K562 (cell line): ENCODE results near the gene MAB21L3. TPM values are rescaled to one million over a fixed set of nuclear protein-coding genes. Genes with fewer than 3 reads are reported as not detected.

ENCODE experiments used
- ATAC-seq: fragments of 200-7000 bp; cut with Tn5 transposase; 3 replicates; pipeline ENCODE4 v1.9.1; 2020; ENCODE audit warnings: moderate library complexity
- BruUV-seq: library from RNA; stranded (reverse); fragments of 400-500 nt; replicated peaks from 2 replicates; lab custom pipeline; 2021; lab: Mats Ljungman, UMichigan
- CTCF ChIA-PET: fragments of 300-600 bp; formaldehyde crosslinking; extraction: SDS; loops from one replicate; lab custom pipeline; 2021; ENCODE audit warnings: low intra/inter-chr PET ratio; lab: Yijun Ruan, JAX
- POLR2A ChIA-PET: fragments of 300-600, 350-650 bp; sonication (Branson Sonifier 250); formaldehyde crosslinking; extraction: SDS; loops from one replicate; lab custom pipeline; 2021; ENCODE audit warnings: antibody characterized with exemption, inconsistent platforms; lab: Yijun Ruan, JAX
- DNase-seq, 4 experiments: peaks; one replicate each; pipeline versions ENCODE4 v3.0.0 to v3.0.0-alpha.2; 2011 to 2018; ENCODE audit warnings: low spot score in 3 of 4, mixed read lengths in 3 of 4; ENCODE audit errors: extremely low read depth in 1 of 4
- FAIRE-seq: peaks from 2 replicates; lab custom pipeline; 2011; peaks lifted over from hg19 to GRCh38; lab: Jason Lieb, UNC
- H2AFZ ChIP-seq: 2 replicates; pipeline ENCODE4 v1.6.0; 2011; ENCODE audit warnings: low read depth, low read length, control low read depth, inconsistent platforms
- H3K27ac ChIP-seq: fragments of 200-600 bp; 3 replicates; pipeline ENCODE4 v1.8.0; 2011; ENCODE audit warnings: low read depth, mild to moderate bottlenecking, control low read depth, inconsistent platforms, low read length, moderate library complexity, mixed read lengths; ENCODE audit errors: extremely low read depth
- H3K27me3 ChIP-seq, 2 experiments: fragments of 300-600 bp in 1 of 2; 2 replicates in 1 of 2; 3 replicates in 1 of 2; pipeline versions ENCODE4 v1.6.0 to v1.8.0; 2011; ENCODE audit warnings: inconsistent platforms in 2 of 2, low read length in 2 of 2, mild to moderate bottlenecking in 1 of 2, mixed read lengths in 1 of 2, moderate library complexity in 1 of 2; ENCODE audit not compliant: control insufficient read depth in 2 of 2, insufficient read depth in 2 of 2
- H3K36me3 ChIP-seq: fragments of 300-600 bp; 3 replicates; pipeline ENCODE4 v1.8.0; 2011; ENCODE audit warnings: mild to moderate bottlenecking, low read length, inconsistent platforms; ENCODE audit not compliant: control insufficient read depth, insufficient read depth
- H3K4me1 ChIP-seq, 2 experiments: fragments of 200-600 bp in 1 of 2; replicated peaks in 1 of 2; 2 replicates in 1 of 2; 3 replicates in 1 of 2; pipeline versions ENCODE4 v1.5.1 to v1.8.0; 2011; ENCODE audit warnings: inconsistent platforms in 2 of 2, low read length in 2 of 2, mild to moderate bottlenecking in 1 of 2, mixed read lengths in 1 of 2, moderate library complexity in 1 of 2; ENCODE audit not compliant: control insufficient read depth in 2 of 2, insufficient read depth in 2 of 2
- H3K4me2 ChIP-seq: 2 replicates; pipeline ENCODE4 v1.6.1; 2011; ENCODE audit warnings: low read length, control low read depth, inconsistent platforms, mixed read lengths; ENCODE audit not compliant: insufficient read depth
- H3K4me3 ChIP-seq: fragments of 200-600 bp; sonication (generic), shearing (Covaris generic); 2 replicates; pipeline ENCODE4 v1.5.1; 2016; ENCODE audit warnings: control low read depth, inconsistent platforms
- H3K79me2 ChIP-seq: fragments of 200-600 bp; 3 replicates; pipeline ENCODE4 v1.8.0; 2011; ENCODE audit warnings: low read length, inconsistent platforms; ENCODE audit not compliant: control insufficient read depth, insufficient read depth
- H3K9ac ChIP-seq, 2 experiments: 2 replicates each; pipeline versions ENCODE4 v1.6.0 to v1.6.1; 2011; ENCODE audit warnings: low read depth in 2 of 2, low read length in 2 of 2, control low read depth in 1 of 2, inconsistent platforms in 1 of 2, mild to moderate bottlenecking in 1 of 2, mixed read lengths in 1 of 2; ENCODE audit not compliant: insufficient read depth in 1 of 2
- H3K9me1 ChIP-seq: one replicate; pipeline ENCODE4 v1.6.0; 2011; ENCODE audit warnings: inconsistent platforms, mild to moderate bottlenecking, low read length, moderate library complexity; ENCODE audit not compliant: control insufficient read depth, insufficient read depth
- H3K9me3 ChIP-seq: replicated peaks from 2 replicates; pipeline ENCODE4 v1.5.1; 2011; ENCODE audit warnings: low read depth, low read length, inconsistent platforms; ENCODE audit not compliant: control insufficient read depth, insufficient read depth
- H4K20me1 ChIP-seq: replicated peaks from 2 replicates; pipeline ENCODE4 v1.6.1; 2011; ENCODE audit warnings: low read length, inconsistent platforms, mixed read lengths; ENCODE audit not compliant: control insufficient read depth, insufficient read depth
- CBX1 ChIP-seq: sonication (generic); IDR thresholded peaks from 2 replicates; pipeline ENCODE4 v1.6.1; 2016; ENCODE audit warnings: antibody characterized with exemption, low read depth, mild to moderate bottlenecking
- CCAR2 ChIP-seq: fragments of 200-400 bp; formaldehyde crosslinking; IDR thresholded peaks from 2 replicates; pipeline ENCODE4 v1.6.1; 2017; ENCODE audit warnings: mild to moderate bottlenecking, low read depth, low read length
- CHD4 ChIP-seq: fragments of 200-600 bp; sonication (generic); IDR thresholded peaks from 3 replicates; pipeline ENCODE4 v1.6.1; 2012; ENCODE audit warnings: low read depth, mild to moderate bottlenecking, mixed read lengths, low read length, inconsistent platforms; ENCODE audit not compliant: insufficient read depth, insufficient replicate concordance, poor library complexity, severe bottlenecking
- CSDE1 ChIP-seq, 2 experiments: fragments of 450-650 bp; IDR thresholded peaks; 2 replicates each; pipeline ENCODE4 v1.6.1; 2016; ENCODE audit warnings: mild to moderate bottlenecking in 1 of 2
- KLF13 ChIP-seq: fragments of 450-650 bp; IDR thresholded peaks from 2 replicates; pipeline ENCODE4 v1.6.1; 2016; ENCODE audit warnings: missing genetic modification characterization, low read depth, mild to moderate bottlenecking, missing compliant biosample characterization, moderate library complexity, borderline replicate concordance
- SIRT6 ChIP-seq: IDR thresholded peaks from one replicate; pipeline ENCODE4 v1.6.1; 2012; ENCODE audit warnings: low read depth, mild to moderate bottlenecking, control low read depth, inconsistent platforms, low read length, moderate library complexity
- ZKSCAN1 ChIP-seq: fragments of 150-350 bp; IDR thresholded peaks from 2 replicates; pipeline ENCODE4 v1.6.1; 2016; ENCODE audit warnings: low read depth, low read length
- ZKSCAN8 ChIP-seq: fragments of 200-800 bp; sonication (Bioruptor generic); IDR thresholded peaks from 2 replicates; pipeline ENCODE4 v1.6.1; 2016; ENCODE audit warnings: missing genetic modification characterization, missing compliant biosample characterization
- ZNF584 ChIP-seq: fragments of 200-800 bp; sonication (Bioruptor generic); IDR thresholded peaks from 2 replicates; pipeline ENCODE4 v1.6.1; 2016; ENCODE audit warnings: low read depth, mild to moderate bottlenecking, missing genetic modification characterization, missing compliant biosample characterization
- WGBS: fragments of 100-300 bp; shearing (Covaris generic); methylation state at CpG from one replicate; pipeline ENCODE4 v1.1.6; 2016; ENCODE audit warnings: low coverage, mixed read lengths; ENCODE audit not compliant: insufficient coverage; ENCODE audit errors: missing lambda C conversion rate; 5-methylcytosine and 5-hydroxymethylcytosine counted together
- in situ Hi-C: fragments of 300-500 bp; cut with MboI; formaldehyde crosslinking; loops from 4 replicates; pipeline ENCODE4 v1.15.0; 2018; ENCODE audit warnings: inconsistent platforms, mixed read lengths
- intact Hi-C: fragments of 100-400 bp; cut with micrococcal nuclease; formaldehyde crosslinking; loops from 2 replicates; pipeline ENCODE4 v1.14.2; 2022
- polyA plus RNA-seq, 8 experiments: library from polyadenylated mRNA; depleted of rRNA in 4 of 8; stranded (reverse) in 5 of 8; unstranded in 3 of 8; fragments of >200 nt; fragmentation: Nextera tagmentation in 2 of 8; fragmentation: Illumina TruSeq in 1 of 8; extraction: Ambion mirVana in 2 of 8; extraction: Trizol in 1 of 8; gene quantifications; 2 replicates each; pipeline versions ENCODE4 v1.2.1 to v1.2.3, GENCODE V29; 2011 to 2014; ENCODE audit warnings: inconsistent platforms in 1 of 8, missing spikeins in 1 of 8
- total RNA-seq, 7 experiments: library from RNA; depleted of rRNA in 6 of 7; stranded (reverse); fragments of >200 nt in 6 of 7; fragmentation: Illumina TruSeq in 2 of 7; extraction: Trizol in 2 of 7; gene quantifications; 2 replicates each; pipeline versions ENCODE4 v1.2.1 to v1.2.3, GENCODE V29; 2011 to 2021; ENCODE audit warnings: low replicate concordance in 1 of 7
- TF ChIP-seq, protein P1 (sequence below): fragments of 450-650 bp; conservative IDR thresholded peaks from 2 replicates; pipeline ENCODE4 v1.6.1; 2016; ENCODE audit warnings: missing genetic modification characterization, low read depth, mild to moderate bottlenecking, control low read depth, missing compliant biosample characterization
- TF ChIP-seq, protein P2 (sequence below): fragments of 250-450 bp; sonication (Bioruptor Pico); IDR thresholded peaks from 2 replicates; pipeline ENCODE4 v1.5.0; 2020; ENCODE audit warnings: mild to moderate bottlenecking, borderline replicate concordance
- TF ChIP-seq, protein P3 (sequence below): fragments of 450-650 bp; IDR thresholded peaks from 2 replicates; pipeline ENCODE4 v1.6.1; 2018; ENCODE audit not compliant: partially characterized antibody
- TF ChIP-seq, protein P4 (sequence below): sonication (generic); formaldehyde crosslinking; IDR thresholded peaks from 2 replicates; pipeline ENCODE4 v1.8.0; 2022; ENCODE audit warnings: mild to moderate bottlenecking, missing genetic modification reagents

The MAB21L3 gene
- total and polyA plus RNA-seq, 9 of the 15 experiments (the other 6 are each of a cell fraction or from before 2014, with no cell fraction given): not detected

DNA sequence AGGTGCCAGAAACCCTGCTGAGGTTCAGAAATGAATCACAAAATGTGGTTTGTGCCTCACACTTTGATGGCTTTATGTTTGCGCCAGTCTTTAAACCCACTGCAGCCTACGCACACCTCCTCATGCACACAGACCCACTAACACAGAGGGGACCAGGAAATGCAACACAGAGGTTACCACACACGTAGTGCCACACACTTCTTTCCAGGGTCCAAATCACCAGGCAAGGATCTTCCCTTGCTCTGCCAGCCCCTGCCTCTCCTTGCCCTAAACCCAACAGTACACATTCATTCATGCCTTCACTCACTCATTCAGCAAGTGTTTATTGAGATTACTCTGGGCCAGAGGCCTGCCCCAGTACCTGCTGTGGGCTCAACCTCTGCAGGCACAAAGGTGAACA, 17.5 kb downstream of the MAB21L3 start (continued):
- TF ChIP-seq, protein P1, sequence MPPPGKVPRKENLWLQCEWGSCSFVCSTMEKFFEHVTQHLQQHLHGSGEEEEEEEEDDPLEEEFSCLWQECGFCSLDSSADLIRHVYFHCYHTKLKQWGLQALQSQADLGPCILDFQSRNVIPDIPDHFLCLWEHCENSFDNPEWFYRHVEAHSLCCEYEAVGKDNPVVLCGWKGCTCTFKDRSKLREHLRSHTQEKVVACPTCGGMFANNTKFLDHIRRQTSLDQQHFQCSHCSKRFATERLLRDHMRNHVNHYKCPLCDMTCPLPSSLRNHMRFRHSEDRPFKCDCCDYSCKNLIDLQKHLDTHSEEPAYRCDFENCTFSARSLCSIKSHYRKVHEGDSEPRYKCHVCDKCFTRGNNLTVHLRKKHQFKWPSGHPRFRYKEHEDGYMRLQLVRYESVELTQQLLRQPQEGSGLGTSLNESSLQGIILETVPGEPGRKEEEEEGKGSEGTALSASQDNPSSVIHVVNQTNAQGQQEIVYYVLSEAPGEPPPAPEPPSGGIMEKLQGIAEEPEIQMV: no peak
- TF ChIP-seq CSDE1 (IDR thresholded peaks at IDR 0.05) (no peak), ZNF584 (CRISPR knock-in tag) (no peak), ZKSCAN8 (CRISPR knock-in tag) (no peak)
- TF ChIP-seq, protein P2, sequence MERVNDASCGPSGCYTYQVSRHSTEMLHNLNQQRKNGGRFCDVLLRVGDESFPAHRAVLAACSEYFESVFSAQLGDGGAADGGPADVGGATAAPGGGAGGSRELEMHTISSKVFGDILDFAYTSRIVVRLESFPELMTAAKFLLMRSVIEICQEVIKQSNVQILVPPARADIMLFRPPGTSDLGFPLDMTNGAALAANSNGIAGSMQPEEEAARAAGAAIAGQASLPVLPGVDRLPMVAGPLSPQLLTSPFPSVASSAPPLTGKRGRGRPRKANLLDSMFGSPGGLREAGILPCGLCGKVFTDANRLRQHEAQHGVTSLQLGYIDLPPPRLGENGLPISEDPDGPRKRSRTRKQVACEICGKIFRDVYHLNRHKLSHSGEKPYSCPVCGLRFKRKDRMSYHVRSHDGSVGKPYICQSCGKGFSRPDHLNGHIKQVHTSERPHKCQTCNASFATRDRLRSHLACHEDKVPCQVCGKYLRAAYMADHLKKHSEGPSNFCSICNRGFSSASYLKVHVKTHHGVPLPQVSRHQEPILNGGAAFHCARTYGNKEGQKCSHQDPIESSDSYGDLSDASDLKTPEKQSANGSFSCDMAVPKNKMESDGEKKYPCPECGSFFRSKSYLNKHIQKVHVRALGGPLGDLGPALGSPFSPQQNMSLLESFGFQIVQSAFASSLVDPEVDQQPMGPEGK (CRISPR knock-in tag): no peak
- TF ChIP-seq, all 486 proteins: peak for 0

DNA sequence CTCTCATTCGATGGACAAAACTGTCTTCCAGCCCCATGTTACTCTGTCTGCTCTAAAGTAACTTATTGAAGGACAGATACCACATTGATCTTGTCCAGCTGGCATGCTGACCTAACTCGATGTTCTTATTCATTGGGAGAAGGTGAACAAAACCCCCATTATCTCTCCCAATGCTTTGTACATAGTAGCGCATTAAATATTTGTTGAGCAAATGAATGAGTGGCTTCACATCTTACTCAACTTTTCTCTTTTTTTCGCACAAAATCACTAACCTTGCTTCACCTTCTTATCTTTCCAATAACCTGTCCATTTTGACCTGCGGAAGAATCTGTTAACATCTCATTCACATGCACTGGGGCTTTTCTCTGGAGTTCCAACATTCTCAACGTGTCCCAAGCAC, 18.3 kb downstream of the MAB21L3 start:
- CTCF ChIA-PET: no interaction called here
- ATAC-seq (no peak), FAIRE-seq (no peak), DNase-seq (no peak)
- 2% methylated on average over 6 of the region's 6 CpGs for WGBS
- H3K9me3 ChIP-seq: no peaks in the 10 kb centered on the region
- no peak overlapping the region for H2AFZ ChIP-seq
- intact Hi-C loops: no loop called here
- POLR2A ChIA-PET: no interaction called here
- no peaks in the 10 kb centered on the region for H4K20me1 ChIP-seq
- H3K4me2 ChIP-seq: no peak overlapping the region
- H3K4me1 ChIP-seq: peaks cover 6 to 8% of the 10 kb centered on the region in 2 experiments; a peak in 3 of 5 replicates
- H3K27ac ChIP-seq: no peak overlapping the region
- no peaks in the 10 kb centered on the region for H3K36me3 ChIP-seq
- H3K27me3 ChIP-seq: peaks cover 13 to 30% of the 10 kb centered on the region in 2 experiments; a peak in 4 of 5 replicates
- H3K9ac ChIP-seq: no peak overlapping the region
- no peak overlapping the region for H3K4me3 ChIP-seq
- BruUV-seq: no TSS peak
- no peaks in the 10 kb centered on the region for H3K79me2 ChIP-seq
- in situ Hi-C loops: no loop called here
- H3K9me1 ChIP-seq: peaks cover 2% of the 10 kb centered on the region
- no peak for TF ChIP-seq ZKSCAN1
- no peak for TF ChIP-seq CBX1
- TF ChIP-seq, protein P3, sequence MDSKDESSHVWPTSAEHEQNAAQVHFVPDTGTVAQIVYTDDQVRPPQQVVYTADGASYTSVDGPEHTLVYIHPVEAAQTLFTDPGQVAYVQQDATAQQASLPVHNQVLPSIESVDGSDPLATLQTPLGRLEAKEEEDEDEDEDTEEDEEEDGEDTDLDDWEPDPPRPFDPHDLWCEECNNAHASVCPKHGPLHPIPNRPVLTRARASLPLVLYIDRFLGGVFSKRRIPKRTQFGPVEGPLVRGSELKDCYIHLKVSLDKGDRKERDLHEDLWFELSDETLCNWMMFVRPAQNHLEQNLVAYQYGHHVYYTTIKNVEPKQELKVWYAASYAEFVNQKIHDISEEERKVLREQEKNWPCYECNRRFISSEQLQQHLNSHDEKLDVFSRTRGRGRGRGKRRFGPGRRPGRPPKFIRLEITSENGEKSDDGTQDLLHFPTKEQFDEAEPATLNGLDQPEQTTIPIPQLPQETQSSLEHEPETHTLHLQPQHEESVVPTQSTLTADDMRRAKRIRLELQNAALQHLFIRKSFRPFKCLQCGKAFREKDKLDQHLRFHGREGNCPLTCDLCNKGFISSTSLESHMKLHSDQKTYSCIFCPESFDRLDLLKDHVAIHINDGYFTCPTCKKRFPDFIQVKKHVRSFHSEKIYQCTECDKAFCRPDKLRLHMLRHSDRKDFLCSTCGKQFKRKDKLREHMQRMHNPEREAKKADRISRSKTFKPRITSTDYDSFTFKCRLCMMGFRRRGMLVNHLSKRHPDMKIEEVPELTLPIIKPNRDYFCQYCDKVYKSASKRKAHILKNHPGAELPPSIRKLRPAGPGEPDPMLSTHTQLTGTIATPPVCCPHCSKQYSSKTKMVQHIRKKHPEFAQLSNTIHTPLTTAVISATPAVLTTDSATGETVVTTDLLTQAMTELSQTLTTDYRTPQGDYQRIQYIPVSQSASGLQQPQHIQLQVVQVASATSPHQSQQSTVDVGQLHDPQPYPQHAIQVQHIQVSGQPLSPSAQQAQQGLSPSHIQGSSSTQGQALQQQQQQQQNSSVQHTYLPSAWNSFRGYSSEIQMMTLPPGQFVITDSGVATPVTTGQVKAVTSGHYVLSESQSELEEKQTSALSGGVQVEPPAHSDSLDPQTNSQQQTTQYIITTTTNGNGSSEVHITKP: no peak
- no peak for TF ChIP-seq KLF13 (tag)
- TF ChIP-seq CHD4: no peak
- TF ChIP-seq, protein P4, sequence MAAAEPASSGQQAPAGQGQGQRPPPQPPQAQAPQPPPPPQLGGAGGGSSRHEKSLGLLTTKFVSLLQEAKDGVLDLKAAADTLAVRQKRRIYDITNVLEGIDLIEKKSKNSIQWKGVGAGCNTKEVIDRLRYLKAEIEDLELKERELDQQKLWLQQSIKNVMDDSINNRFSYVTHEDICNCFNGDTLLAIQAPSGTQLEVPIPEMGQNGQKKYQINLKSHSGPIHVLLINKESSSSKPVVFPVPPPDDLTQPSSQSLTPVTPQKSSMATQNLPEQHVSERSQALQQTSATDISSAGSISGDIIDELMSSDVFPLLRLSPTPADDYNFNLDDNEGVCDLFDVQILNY (CRISPR knock-in tag): no peak
- no peak for TF ChIP-seq SIRT6
- TF ChIP-seq CCAR2: no peak
